NCI-H1694 (cell line): ENCODE measurements around the gene MAOA.
"Not testable (repeated sequence)": the region's sequence is repeated elsewhere in the genome, so short reads cannot be mapped to it uniquely, and the experiment has no call there.

Experiments used
- DNase-seq: peaks from one replicate; lab custom pipeline; 2025; lab: John Stamatoyannopoulos, UW

The MAOA gene

DNA sequence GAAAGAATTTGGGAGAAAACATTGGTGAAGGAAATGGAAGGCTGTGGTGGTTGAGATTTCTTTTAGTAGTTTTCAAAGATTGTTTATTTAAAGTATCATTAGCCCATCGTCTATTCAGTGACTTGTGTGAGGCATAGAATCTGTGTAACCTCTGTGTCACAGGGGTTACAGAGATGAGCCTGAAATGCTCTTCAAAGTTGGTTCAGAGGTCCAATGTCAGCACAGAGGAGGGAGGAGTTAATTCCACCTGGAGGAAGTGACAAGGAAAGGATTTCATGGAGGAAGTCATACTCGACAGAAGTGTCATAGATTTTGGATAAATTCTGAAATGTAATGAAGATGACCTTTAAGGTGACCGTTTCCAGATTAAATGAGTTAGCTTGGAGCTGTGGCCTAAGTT, 8.2 kb downstream of the MAOA start:
- no peak for DNase-seq

GRCh38 chrX:43664708-43665107, 8.6 kb downstream of the MAOA start:
- no peak for DNase-seq

DNA sequence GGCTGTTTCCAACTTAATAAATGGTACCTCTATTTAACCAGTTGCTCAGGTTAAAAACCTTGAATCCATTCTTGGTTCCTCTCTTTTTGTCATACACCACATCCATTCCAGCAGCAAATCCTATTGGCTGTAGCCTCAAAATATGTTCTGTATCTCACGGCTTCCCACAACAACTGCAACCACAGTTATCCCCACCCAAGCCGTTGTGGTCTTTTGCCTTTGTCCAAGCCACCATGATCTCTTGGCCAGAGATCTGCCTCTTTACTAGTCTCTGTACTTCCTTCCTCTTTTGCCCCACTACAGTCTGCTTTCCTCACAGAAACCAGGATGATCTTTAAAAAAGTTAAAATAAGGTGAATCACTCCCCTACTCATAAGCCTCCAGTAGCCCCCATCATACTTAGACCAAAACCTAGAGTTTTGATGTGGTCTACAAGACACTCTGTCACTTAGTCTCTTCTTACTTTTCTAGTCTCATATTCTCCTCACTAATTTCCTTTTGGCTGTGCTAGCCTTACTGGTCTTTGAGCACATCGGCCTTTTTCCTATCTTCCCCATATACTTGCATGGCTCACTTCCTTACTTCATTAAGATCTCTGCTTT, 10.3 kb downstream of the MAOA start:
- DNase-seq, result no peak

GRCh38 chrX:43675965-43676628, 20.0 kb downstream of the MAOA start:
- DNase-seq, result not testable (repeated sequence)

DNA sequence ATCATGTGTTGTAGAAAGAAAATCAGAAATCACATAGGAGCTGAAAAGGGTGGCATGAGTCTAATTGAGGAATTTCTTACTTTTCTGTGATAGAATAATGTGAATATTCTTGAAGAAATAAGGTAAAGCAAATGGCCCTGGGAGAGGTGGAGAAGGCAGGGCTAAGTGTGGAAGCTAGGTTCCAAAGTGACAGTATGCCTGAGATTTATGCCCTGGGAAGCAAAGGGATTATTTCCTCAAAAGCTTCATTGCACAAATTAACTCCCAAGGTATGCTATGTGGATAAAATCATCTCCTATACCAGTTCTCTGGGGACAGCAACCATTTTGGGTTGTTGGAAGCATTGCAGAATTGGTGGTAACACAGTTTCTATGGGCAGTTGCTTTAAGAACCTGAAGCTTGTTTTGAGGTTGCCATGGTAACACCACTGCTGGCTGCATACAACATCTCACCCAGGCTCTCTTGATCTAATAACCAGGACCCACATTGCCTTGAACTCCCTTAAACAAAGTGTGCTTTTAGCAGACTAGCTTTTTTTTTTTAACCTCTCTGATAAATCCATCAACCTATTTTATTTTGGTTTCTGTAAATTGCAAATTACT, 21.0 kb downstream of the MAOA start:
- DNase-seq, result no peak

DNA sequence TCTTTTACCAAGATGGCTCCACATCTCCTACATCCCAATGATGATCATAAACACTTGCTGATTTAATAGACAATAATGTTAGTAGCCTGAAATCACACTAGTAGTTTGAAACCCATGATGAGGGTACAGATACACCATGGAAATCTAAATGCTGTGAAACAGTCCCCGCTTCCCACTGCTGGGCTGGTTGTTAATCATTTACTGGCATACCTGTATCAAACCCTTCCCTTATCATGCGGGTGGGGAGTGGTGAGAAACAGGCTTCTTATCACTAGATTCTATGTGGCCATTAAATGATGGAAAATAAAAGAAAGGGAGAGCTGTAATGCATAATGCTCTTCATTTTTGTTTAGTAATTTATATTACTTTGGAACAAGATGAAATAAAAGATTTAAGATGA, 21.9 kb downstream of the MAOA start:
- no peak for DNase-seq

- DNase-seq, result no peak
Measured at GRCh38 chrX:43679058-43679457, 23.0 kb downstream of the MAOA start.

- DNase-seq, result no peak
Measured at GRCh38 chrX:43679778-43680177, 23.7 kb downstream of the MAOA start.

GRCh38 chrX:43682726-43683125, 26.6 kb downstream of the MAOA start:
- DNase-seq, result no peak

- no peak for DNase-seq
Measured at GRCh38 chrX:43685221-43685620, 29.1 kb downstream of the MAOA start.

- DNase-seq, result no peak
Measured at GRCh38 chrX:43688586-43688985, 32.5 kb downstream of the MAOA start.

DNA sequence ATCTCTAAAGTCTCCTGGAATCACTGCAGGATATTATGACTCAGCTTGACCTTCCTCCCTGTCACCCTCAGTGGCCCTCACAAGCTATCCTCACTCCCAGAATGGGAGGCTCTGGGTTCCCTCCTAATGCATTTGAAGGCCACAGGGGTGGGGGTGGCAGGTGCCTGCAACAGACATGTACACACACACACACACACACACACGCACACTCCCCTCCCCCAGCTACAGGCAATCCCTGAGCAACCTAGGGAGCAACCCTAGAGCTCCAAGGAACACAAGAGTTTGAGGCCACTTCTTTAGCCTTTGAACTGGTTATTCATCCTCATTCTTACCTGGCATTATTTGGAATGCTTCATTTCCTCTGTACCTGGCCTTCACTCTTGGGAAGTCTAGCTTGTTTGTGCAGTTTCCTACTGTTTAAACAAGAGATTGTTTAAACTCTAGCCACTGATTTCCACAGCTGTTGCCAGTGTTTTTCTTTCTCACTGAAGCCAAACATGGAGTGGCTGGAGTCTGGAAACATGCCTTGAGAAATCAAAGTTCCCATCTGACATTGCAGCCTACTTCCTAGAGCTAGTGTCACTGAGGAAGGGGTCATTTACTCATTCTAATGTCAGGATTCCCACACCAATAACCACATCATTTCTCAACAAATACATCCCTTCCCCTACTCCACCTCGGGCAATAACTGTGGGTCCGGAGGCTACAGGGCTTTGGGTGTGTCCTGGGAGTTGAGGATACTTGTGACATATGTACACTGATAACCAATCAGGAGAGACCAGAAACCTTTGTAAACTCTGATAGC, 37.7 kb downstream of the MAOA start:
- DNase-seq, result no peak

- no peak for DNase-seq
Measured at GRCh38 chrX:43699475-43699874, 43.4 kb downstream of the MAOA start.

- no peak for DNase-seq
Measured at GRCh38 chrX:43702079-43702524, 46.0 kb downstream of the MAOA start.

GRCh38 chrX:43702660-43703059, 46.6 kb downstream of the MAOA start:
- DNase-seq, result no peak

GRCh38 chrX:43703211-43703791, 47.2 kb downstream of the MAOA start:
- no peak for DNase-seq

DNA sequence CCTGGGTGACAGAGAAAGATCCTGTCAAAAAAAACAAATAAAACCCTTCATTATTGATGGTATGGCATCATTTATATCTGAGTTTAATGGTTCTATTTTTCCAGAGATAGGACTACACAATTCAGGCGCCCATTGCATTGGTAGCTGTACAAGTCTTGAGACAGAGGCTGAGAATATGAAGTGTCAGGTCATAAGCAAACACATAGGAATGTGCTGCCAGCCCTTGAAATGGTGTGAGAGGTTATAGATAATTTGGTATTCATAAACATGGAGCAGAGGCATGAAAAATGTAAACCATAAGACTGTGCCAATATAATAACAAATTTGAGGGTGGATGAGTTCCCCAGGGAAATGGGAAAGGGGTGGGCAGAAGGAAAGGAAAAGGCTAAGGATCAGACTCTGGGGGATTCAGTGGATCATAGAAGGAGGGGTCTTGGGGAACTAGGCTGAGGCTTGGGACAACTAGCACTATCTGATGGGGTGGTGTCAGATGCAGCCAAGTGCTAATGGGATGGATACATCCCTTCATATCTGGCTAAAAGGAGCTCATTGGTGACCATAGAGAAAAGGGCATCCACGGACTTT, 50.8 kb downstream of the MAOA start:
- DNase-seq, result no peak

- DNase-seq, result no peak
Measured at GRCh38 chrX:43707812-43708548, 51.9 kb downstream of the MAOA start.

DNA sequence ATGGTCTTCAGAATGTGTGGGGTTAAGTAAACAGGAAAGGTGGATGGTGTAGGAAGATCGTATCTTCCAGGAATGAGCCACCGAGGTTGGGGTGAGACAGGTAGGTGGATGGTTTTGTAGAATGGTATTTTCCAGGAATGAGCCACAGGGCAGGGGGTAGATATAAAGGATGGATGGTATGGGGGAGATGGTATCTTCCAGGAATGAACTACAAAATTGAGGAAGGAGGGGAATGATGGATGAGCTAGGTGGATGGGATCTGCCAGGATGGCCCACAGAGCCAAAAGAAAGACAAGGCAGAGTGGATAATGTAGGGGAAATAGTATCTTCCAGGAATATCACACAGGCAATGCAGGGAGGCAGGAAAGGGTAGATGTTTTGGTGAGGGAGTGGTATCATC, 60.0 kb downstream of the MAOA start:
- no peak for DNase-seq

- no peak for DNase-seq
Measured at GRCh38 chrX:43716696-43717095, 60.6 kb downstream of the MAOA start.

GRCh38 chrX:43717161-43717560, 61.1 kb downstream of the MAOA start:
- no peak for DNase-seq
